ENCODE measurements around the gene ATAD1. TPM values are rescaled to one million over a fixed set of nuclear protein-coding genes. Genes with fewer than 3 reads are reported as not detected.
"Not testable (repeated sequence)": the region's sequence is repeated elsewhere in the genome, so short reads cannot be mapped to it uniquely, and the experiment has no call there.

ATAD1 gene
- total RNA-seq, 4 donors from 2014 or later: 27.2 to 36.3 (median 32.2) TPM

DNA sequence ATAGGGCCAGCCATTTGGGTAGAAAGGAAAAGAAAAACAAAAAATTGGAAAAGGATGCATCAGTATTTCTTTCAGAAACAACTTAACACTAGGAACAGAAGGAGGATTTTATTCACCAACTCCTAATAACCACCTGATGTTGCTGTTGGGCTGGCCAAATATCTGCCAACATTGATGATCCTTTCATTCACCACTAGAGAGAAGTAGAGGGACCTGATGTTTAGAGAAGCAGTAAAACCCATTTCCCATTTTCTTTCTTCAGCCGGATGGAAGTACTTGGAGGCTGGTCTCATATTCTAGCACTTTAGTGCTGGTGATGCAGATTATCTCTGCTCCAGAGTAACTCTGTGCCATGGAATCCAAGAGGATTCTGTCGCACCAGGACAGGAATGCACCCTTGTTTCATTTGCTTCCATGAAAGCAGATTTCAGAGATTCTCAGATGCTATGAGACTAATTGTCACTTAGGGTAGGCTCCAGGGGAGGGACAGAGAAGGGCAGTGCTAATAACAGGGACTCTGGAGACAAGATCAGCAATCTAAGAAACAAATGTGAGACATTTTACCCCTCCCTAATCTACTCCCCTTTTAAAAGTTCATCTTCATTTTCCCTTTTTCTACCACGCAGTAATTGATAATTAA is 42.2 kb upstream of the ATAD1 start:
- no peaks in the 10 kb centered on the region for H3K27me3 ChIP-seq
- H3K36me3 ChIP-seq: no peaks in the 10 kb centered on the region
- H3K27ac ChIP-seq: peak overlapping the region in 1 of 4 donors; percentile 33
- DNase-seq: peak in 2 of 3 donors; percentile 32 to 66
- no peak for TF ChIP-seq POLR2A (IDR thresholded peaks at IDR 0.05)
- TF ChIP-seq, protein P1, sequence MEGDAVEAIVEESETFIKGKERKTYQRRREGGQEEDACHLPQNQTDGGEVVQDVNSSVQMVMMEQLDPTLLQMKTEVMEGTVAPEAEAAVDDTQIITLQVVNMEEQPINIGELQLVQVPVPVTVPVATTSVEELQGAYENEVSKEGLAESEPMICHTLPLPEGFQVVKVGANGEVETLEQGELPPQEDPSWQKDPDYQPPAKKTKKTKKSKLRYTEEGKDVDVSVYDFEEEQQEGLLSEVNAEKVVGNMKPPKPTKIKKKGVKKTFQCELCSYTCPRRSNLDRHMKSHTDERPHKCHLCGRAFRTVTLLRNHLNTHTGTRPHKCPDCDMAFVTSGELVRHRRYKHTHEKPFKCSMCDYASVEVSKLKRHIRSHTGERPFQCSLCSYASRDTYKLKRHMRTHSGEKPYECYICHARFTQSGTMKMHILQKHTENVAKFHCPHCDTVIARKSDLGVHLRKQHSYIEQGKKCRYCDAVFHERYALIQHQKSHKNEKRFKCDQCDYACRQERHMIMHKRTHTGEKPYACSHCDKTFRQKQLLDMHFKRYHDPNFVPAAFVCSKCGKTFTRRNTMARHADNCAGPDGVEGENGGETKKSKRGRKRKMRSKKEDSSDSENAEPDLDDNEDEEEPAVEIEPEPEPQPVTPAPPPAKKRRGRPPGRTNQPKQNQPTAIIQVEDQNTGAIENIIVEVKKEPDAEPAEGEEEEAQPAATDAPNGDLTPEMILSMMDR (IDR thresholded peaks at IDR 0.05): peak; percentile 55 to 71 (median 66)
- no peaks in the 10 kb centered on the region for H3K9me3 ChIP-seq
- H3K4me1 ChIP-seq: peaks cover 0 to 13% (median 1%) of the 10 kb centered on the region in 4 donors
- H3K4me3 ChIP-seq: no peak overlapping the region

DNA sequence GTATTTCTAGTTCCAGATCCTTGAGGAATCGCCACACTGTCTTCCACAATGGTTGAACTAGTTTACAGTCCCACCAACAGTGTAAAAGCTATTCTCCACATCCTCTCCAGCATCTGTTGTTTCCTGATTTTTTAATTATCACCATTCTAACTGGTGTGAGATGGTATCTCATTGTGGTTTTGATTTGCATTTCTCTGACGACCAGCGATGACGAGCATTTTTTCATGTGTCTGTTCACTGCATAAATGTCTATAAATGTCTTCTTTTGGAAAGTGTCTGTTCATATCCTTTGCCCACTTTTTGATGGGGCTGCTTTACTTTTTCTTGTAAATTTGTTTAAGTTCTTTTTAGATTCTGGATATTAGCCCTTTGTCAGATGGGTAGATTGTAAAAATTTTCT is 37.6 kb upstream of the ATAD1 start:
- H3K27ac ChIP-seq, H3K36me3 ChIP-seq, H3K9me3 ChIP-seq: not testable (repeated sequence)

DNA sequence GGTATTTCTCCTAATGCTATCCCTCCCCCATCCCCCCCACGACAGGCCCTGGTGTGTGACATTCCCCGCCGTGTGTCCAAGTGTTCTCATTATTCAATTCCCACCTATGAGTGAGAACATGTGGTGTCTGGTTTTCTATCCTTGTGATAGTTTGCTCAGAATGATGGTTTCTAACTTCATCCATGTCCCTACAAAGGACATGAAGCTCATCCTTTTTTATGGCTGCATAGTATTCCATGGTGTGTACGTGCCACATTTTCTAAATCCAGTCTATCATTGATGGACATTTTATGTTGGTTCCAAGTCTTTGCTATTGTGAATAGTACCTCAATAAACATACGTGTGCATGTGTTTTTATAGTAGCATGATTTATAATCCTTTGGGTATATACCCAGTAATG is 37.2 kb upstream of the ATAD1 start:
- not testable (repeated sequence) for H3K4me1 ChIP-seq, DNase-seq, H3K4me3 ChIP-seq, H3K27ac ChIP-seq, H3K27me3 ChIP-seq, H3K9me3 ChIP-seq, H3K36me3 ChIP-seq

More for the DNA sequence above, 37.6 kb upstream of the ATAD1 start:
- not testable (repeated sequence) for H3K4me3 ChIP-seq, DNase-seq, H3K27me3 ChIP-seq, H3K4me1 ChIP-seq

DNA sequence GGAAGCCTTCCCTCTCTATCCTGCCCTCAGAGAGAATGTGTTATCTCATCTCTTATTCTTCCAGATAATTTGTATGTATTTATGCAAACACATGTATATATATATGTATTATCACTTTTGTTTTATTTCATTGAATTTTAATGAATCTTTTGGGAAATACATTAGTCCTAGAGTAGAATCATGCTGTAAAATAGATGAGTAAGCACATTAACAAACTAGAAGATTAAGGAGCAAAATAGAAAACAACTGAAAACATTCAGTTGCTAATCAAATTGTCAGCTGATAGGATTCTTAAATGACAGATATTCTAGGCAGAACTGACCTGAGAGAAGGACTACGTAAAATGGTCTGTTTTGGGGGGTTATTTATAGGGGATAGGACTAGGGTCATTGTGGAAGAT is 34.1 kb upstream of the ATAD1 start:
- Histone ChIP-seq H3K9me3 (no peaks in the 10 kb centered on the region), H3K36me3 (no peaks in the 10 kb centered on the region), H3K4me3 (no peak overlapping the region), H3K27ac (no peak overlapping the region), H3K4me1 (no peaks in the 10 kb centered on the region), H3K27me3 (no peaks in the 10 kb centered on the region)
- TF ChIP-seq, protein P1 (IDR thresholded peaks at IDR 0.05): no peak
- DNase-seq: no peak

DNA sequence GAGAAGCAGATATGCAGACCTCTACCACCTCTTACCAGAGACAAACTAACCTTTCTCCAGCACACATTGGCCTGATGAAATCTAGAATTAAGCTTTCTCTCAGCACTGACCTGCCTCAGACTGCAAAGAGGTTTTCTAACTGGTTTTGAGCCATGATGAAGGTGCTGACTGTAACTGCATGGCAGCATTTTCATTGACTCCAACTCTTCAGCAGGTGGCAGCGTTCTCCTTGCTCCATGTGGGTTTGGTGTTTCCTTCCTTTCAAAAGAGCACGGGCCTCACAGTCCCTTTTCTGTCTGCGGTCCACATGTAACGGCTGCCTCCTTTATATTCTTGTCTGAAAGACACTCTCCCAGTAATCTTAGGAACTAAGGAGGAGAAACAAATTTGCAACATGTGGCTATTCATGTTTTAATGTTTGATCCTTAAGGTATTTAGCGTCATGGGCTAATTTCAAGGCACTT is 32.7 kb upstream of the ATAD1 start:
- no peaks in the 10 kb centered on the region for H3K4me1 ChIP-seq
- DNase-seq: peak in 2 of 3 donors; percentile 49 to 81
- TF ChIP-seq POLR2A (IDR thresholded peaks at IDR 0.05): no peak
- TF ChIP-seq, protein P1 (IDR thresholded peaks at IDR 0.05): peak; percentile 24 to 78 (median 66)
- H3K4me3 ChIP-seq: no peak overlapping the region
- no peaks in the 10 kb centered on the region for H3K9me3 ChIP-seq
- no peaks in the 10 kb centered on the region for H3K27me3 ChIP-seq
- no peak overlapping the region for H3K27ac ChIP-seq
- no peaks in the 10 kb centered on the region for H3K36me3 ChIP-seq

DNA sequence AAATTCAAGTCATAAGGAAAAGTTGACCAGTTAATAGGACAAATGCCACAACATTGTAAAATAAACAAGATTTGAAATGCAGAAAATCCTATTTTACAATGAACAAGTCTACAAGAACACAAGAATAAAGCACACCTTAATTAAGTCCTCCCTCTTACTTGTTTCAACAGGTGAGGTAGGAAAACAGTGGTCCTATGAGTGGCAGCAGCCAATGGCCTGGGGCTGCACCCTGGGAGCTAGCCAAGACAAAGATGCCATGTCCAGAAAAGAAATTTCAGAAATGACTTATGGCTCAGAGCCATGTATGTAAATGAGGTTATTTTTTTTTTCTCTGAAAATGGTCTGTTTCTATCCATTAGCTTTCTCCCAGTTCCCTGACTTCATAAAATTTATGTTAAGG is 31.0 kb upstream of the ATAD1 start:
- no peak for DNase-seq

More for the DNA sequence above, 31.0 kb upstream of the ATAD1 start:
- no peak overlapping the region for H3K27ac ChIP-seq
- H3K4me3 ChIP-seq: no peak overlapping the region
- no peaks in the 10 kb centered on the region for H3K4me1 ChIP-seq
- no peaks in the 10 kb centered on the region for H3K9me3 ChIP-seq
- no peaks in the 10 kb centered on the region for H3K27me3 ChIP-seq
- no peaks in the 10 kb centered on the region for H3K36me3 ChIP-seq
- no peak for TF ChIP-seq POLR2A (IDR thresholded peaks at IDR 0.05)
- TF ChIP-seq, protein P1 (IDR thresholded peaks at IDR 0.05): no peak

Measured in Peyer's patch (tissue), 4 donors.